Osteocyte (in vitro differentiated cells): ENCODE results near the gene ASPG. TPM values are rescaled to one million over a fixed set of nuclear protein-coding genes. Genes with fewer than 3 reads are reported as not detected.

Experiments used
- DNase-seq: peaks from one replicate; pipeline ENCODE4 v3.0.0; 2021; ENCODE audit warnings: mixed read lengths; ENCODE audit not compliant: unreplicated experiment; ENCODE audit errors: extremely low spot score
- H3K27ac Mint-ChIP-seq: one replicate; pipeline ENCODE4 v1.8.0; 2021; ENCODE audit warnings: mild to moderate bottlenecking, mixed read lengths; ENCODE audit not compliant: unreplicated experiment
- H3K27me3 Mint-ChIP-seq: one replicate; pipeline ENCODE4 v1.8.0; 2021; ENCODE audit warnings: mixed read lengths; ENCODE audit not compliant: unreplicated experiment
- H3K36me3 Mint-ChIP-seq: one replicate; pipeline ENCODE4 v1.8.0; 2021; ENCODE audit warnings: mixed read lengths; ENCODE audit not compliant: unreplicated experiment
- H3K4me1 Mint-ChIP-seq: one replicate; pipeline ENCODE4 v1.8.0; 2021; ENCODE audit warnings: mixed read lengths; ENCODE audit not compliant: unreplicated experiment
- H3K4me3 Mint-ChIP-seq: one replicate; pipeline ENCODE4 v1.8.0; 2021; ENCODE audit warnings: mild to moderate bottlenecking, moderate library complexity, mixed read lengths; ENCODE audit not compliant: unreplicated experiment
- H3K9me3 Mint-ChIP-seq: one replicate; pipeline ENCODE4 v1.8.0; 2021; ENCODE audit warnings: mixed read lengths; ENCODE audit not compliant: unreplicated experiment
- total RNA-seq: library from RNA; stranded (reverse); gene quantifications from 2 replicates; pipeline ENCODE4 v1.2.1, GENCODE V29; 2021
- TF ChIP-seq, protein P1 (sequence below): fragments of 200-600 bp; sonication (generic); IDR thresholded peaks from 2 replicates; pipeline ENCODE4 v1.5.0; 2021; ENCODE audit warnings: antibody characterized with exemption, mild to moderate bottlenecking, moderate library complexity

Gene ASPG
- total RNA-seq, 1 donor from 2014 or later: not detected

DNA sequence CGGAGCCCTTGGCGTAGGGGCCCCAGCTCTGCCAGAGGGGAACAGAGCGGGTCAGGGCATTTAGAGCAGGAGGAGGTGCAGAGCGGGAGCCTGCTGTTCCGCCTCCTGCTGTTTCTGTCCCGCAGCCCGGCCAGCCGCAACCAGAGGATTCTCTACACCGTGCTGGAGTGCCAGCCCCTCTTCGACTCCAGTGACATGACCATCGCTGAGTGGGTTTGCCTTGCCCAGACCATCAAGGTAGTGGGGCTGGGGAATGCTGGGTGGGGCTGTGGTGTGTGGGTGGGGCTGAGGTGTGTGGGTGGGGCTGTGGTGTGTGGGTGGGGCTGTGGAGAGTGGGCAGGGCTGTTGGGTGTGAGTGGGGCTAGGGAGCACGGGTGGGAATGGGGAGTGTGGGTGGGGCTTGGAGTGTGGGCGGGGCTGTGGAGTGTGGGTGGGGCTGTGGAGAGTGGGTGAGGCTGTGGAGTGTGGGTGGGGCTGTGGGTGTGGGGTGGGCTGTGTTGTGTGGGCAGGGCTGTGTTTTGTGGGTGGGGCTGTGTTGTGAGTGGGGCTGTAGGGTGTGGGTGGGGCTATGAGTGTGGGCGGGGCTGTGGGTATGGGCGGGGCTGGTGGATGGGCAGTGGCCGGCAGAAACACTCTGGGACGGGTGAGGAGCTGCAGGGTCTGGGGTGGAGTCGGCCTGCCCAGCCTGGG is 8.0 kb downstream of the ASPG start:
- Mint-ChIP-seq H3K4me1 (peaks cover 3% of the 10 kb centered on the region), H3K36me3 (no peaks in the 10 kb centered on the region), H3K9me3 (no peaks in the 10 kb centered on the region), H3K27ac (no peak overlapping the region), H3K4me3 (no peak overlapping the region), H3K27me3 (no peaks in the 10 kb centered on the region)
- DNase-seq: no peak
- TF ChIP-seq, protein P1, sequence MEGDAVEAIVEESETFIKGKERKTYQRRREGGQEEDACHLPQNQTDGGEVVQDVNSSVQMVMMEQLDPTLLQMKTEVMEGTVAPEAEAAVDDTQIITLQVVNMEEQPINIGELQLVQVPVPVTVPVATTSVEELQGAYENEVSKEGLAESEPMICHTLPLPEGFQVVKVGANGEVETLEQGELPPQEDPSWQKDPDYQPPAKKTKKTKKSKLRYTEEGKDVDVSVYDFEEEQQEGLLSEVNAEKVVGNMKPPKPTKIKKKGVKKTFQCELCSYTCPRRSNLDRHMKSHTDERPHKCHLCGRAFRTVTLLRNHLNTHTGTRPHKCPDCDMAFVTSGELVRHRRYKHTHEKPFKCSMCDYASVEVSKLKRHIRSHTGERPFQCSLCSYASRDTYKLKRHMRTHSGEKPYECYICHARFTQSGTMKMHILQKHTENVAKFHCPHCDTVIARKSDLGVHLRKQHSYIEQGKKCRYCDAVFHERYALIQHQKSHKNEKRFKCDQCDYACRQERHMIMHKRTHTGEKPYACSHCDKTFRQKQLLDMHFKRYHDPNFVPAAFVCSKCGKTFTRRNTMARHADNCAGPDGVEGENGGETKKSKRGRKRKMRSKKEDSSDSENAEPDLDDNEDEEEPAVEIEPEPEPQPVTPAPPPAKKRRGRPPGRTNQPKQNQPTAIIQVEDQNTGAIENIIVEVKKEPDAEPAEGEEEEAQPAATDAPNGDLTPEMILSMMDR: no peak

DNA sequence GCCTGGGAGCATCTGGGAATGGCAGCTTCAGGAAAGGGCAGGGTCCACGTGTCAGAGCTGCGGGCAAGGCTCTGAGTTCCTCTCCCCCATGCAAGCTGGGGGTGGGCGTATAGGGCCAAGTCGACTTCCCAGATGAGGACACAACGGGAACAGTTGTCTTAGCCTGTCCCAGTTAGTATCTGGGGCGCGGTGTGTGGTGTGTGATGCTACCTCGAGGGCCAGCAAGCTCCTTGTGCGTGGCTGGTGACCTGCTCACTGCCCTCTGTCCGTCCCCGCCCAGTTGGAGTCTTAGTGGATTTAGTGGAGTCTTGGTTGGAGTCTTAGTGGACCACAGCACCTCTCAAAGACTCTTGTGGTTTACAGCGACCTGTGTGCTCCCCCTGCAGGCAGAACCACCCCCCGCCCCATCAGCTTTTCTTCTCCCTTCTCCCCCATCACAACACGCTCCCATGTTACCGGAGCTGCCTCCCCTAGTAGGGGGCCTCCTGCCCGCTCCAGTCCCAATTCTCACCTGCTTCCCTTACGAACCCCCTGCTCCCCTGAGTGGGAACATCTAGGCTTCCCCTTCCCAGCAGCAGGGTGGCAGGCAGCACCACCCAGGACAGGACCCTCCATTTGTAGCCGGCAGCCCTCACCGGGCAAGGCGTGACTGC is 8.7 kb downstream of the ASPG start:
- DNase-seq: no peak
- H3K27ac Mint-ChIP-seq: no peak overlapping the region
- H3K9me3 Mint-ChIP-seq: no peaks in the 10 kb centered on the region
- H3K27me3 Mint-ChIP-seq: no peaks in the 10 kb centered on the region
- no peaks in the 10 kb centered on the region for H3K36me3 Mint-ChIP-seq
- TF ChIP-seq, protein P1: no peak
- H3K4me3 Mint-ChIP-seq: no peak overlapping the region
- peaks cover 3% of the 10 kb centered on the region for H3K4me1 Mint-ChIP-seq

DNA sequence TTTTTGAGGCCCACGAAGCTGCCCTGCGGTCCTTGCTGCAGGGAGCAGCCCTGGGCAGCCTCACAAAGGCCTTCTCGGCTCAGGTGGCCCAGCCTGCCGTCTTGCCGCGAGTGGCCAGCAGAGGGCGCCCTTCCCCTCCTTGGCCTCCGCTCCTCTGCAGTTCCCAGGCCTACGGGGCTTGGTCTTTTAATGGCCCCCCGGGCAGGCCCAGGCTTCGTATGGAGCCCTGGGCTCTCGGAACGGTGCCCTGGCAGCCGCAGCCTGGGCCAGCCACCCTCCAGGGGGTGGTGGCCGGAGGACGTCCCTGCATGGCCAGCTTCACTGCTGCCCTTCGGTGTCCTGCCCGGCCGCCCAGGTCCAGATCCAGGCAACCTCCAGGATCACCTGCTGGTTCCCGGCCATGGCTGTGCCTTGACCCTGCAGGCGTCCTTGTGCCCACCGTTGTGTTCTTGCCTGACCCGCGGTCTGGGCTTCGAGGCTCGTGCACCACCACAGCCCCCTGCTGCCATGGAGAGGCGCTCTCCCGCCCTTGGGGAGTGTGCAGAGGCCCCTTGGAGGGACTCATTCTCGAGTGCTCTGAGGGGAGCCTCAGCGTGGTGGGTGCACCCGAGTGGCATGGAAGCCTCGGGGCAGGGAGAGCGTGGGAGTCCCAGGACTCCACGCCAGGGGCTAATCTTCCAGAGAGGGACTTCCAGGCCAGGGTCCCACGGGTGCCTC is 9.4 kb downstream of the ASPG start:
- TF ChIP-seq, protein P1: peak; percentile 88
- Mint-ChIP-seq H3K4me3 (no peak overlapping the region), H3K4me1 (peaks cover 3% of the 10 kb centered on the region), H3K27me3 (no peaks in the 10 kb centered on the region), H3K27ac (no peak overlapping the region), H3K9me3 (no peaks in the 10 kb centered on the region), H3K36me3 (no peaks in the 10 kb centered on the region)
- no peak for DNase-seq

DNA sequence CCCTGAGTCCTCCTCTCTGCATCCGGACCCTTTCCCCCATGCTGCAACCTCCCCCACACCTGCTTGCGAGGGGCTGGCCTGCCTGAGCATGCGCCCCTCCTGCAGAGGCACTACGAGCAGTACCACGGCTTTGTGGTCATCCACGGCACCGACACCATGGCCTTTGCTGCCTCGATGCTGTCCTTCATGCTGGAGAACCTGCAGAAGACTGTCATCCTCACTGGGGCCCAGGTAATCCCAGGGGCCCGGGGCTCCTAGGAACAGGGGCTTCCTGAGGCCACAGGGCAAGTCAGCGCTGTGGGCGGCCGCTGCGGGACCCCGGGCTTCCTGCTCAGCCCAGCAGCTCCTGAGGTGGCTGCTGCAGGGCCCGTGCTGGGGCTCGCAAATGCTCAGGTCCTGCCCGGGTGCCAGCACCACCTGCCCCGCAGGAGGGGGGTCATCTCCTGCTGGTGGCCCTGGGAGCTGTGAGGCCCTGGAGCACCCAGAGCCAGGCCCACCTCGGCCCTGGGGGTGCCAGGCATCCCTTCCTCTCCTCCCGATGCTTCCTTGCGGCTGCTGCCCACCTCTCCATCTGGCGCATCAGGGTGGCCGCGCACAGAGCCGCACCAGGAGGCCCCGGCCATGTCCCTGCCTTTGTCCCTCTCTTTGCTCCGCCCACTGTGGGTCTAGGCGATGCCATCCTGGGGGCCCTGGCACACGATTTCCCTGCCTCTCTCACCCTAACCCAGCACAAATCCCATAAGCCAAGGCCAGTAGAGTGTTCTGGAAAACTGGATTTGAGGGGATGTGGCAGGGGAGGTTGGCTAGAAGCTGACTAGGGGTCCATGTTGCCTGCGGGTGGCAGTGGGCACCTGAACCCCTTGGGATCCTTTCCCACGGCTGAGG is 10.2 kb downstream of the ASPG start:
- Mint-ChIP-seq H3K9me3 (no peaks in the 10 kb centered on the region), H3K27me3 (no peaks in the 10 kb centered on the region), H3K4me1 (peaks cover 3% of the 10 kb centered on the region), H3K4me3 (no peak overlapping the region), H3K27ac (no peak overlapping the region), H3K36me3 (no peaks in the 10 kb centered on the region)
- DNase-seq: no peak
- TF ChIP-seq, protein P1: no peak
